ENCODE data around the gene CCDC57. TPM values are rescaled to one million over a fixed set of nuclear protein-coding genes. Genes with fewer than 3 reads are reported as not detected.

CCDC57 gene
- total and polyA plus RNA-seq, 5 donors from 2014 or later, result 27.7 to 76.6 (median 38.1) TPM

DNA sequence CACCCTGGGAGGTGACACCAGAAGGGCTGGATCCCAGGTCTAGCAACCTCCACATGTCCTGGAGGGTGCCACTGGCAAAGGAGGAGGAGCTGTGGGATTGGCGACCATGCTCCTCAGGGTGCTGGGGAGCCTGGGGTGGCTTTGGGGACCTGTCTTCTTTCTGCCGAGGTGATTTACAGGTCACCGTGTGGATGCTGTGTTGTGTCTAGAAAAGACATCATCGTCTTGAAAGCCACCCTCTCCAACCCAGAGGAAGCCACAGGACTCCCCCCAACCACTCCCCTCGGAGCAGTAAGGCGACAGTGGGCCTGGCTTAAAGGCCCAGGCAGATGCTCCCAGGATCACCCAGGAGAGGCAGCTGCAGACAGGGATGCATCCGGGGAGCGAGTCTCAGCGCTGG is 84.9 kb downstream of the CCDC57 start:
- H3K27ac ChIP-seq (ENCODE audit: insufficient read depth, low read length, poor library complexity, severe bottlenecking), result peak overlapping the region; percentile 94

DNA sequence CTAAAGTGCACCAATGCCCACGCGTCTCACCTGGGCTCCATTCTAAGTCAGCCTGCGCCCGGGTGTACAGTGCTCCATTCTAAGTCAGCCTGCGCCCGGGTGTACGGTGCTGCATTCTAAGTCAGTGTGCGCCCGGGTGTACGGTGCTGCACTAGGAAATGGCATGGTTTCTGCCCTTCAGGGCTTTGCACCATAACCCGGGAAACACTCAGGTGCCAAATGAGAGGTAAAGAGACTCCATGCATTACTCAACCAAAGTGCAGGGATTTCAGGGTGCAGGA is 85.4 kb downstream of the CCDC57 start:
- Histone ChIP-seq H3K27ac (ENCODE audit: insufficient read depth, low read length, poor library complexity, severe bottlenecking) (peak overlapping the region; percentile 94), H3K27me3 (ENCODE audit: control insufficient read depth, insufficient read depth, low read length) (no peaks in the 10 kb centered on the region), H3K4me3 (ENCODE audit: low read depth, low read length) (no peak overlapping the region), H3K9me3 (ENCODE audit: control insufficient read depth in 2 of 2, low read length in 2 of 2) (no peaks in the 10 kb centered on the region), H3K36me3 (ENCODE audit: control insufficient read depth, insufficient read depth, low read length) (no peaks in the 10 kb centered on the region), H3K4me1 (ENCODE audit: control insufficient read depth, insufficient read depth, low read length, poor library complexity, severe bottlenecking) (peaks cover 36% of the 10 kb centered on the region)
- Mint-ChIP-seq H3K4me3 (peak overlapping the region in 3 of 4 donors; percentile 59 to 83 (median 82)), H3K4me1 (peaks cover 0 to 62% (median 25%) of the 10 kb centered on the region in 4 donors), H3K27me3 (no peaks in the 10 kb centered on the region), H3K9me3 (peaks cover 0 to 2% (median 0%) of the 10 kb centered on the region in 7 donors), H3K36me3 (peaks cover 15% of the 10 kb centered on the region), H3K27ac (peak overlapping the region; percentile 96 to 99 (median 99))
- DNase-seq (no peak), ATAC-seq (ENCODE audit: low read depth in 2 of 2) (peak in 1 of 2 donors; percentile 14)

More for the DNA sequence above, 84.9 kb downstream of the CCDC57 start:
- Mint-ChIP-seq H3K4me3 (peak overlapping the region in 2 of 4 donors; percentile 82 to 83), H3K27ac (peak overlapping the region; percentile 96 to 99 (median 99)), H3K36me3 (peaks cover 13% of the 10 kb centered on the region), H3K9me3 (peaks cover 0 to 2% (median 0%) of the 10 kb centered on the region in 7 donors), H3K27me3 (no peaks in the 10 kb centered on the region), H3K4me1 (peaks cover 0 to 60% (median 25%) of the 10 kb centered on the region in 4 donors)
- H3K27me3 ChIP-seq (ENCODE audit: control insufficient read depth, insufficient read depth, low read length), result no peaks in the 10 kb centered on the region
- peak in 1 of 3 donors; percentile 36 for DNase-seq
- ATAC-seq (ENCODE audit: low read depth in 2 of 2), result no peak
- H3K4me1 ChIP-seq (ENCODE audit: control insufficient read depth, insufficient read depth, low read length, poor library complexity, severe bottlenecking), result peaks cover 36% of the 10 kb centered on the region
- H3K4me3 ChIP-seq (ENCODE audit: low read depth, low read length), result no peak overlapping the region
- H3K9me3 ChIP-seq (ENCODE audit: control insufficient read depth in 2 of 2, low read length in 2 of 2), result no peaks in the 10 kb centered on the region
- no peaks in the 10 kb centered on the region for H3K36me3 ChIP-seq (ENCODE audit: control insufficient read depth, insufficient read depth, low read length)

DNA sequence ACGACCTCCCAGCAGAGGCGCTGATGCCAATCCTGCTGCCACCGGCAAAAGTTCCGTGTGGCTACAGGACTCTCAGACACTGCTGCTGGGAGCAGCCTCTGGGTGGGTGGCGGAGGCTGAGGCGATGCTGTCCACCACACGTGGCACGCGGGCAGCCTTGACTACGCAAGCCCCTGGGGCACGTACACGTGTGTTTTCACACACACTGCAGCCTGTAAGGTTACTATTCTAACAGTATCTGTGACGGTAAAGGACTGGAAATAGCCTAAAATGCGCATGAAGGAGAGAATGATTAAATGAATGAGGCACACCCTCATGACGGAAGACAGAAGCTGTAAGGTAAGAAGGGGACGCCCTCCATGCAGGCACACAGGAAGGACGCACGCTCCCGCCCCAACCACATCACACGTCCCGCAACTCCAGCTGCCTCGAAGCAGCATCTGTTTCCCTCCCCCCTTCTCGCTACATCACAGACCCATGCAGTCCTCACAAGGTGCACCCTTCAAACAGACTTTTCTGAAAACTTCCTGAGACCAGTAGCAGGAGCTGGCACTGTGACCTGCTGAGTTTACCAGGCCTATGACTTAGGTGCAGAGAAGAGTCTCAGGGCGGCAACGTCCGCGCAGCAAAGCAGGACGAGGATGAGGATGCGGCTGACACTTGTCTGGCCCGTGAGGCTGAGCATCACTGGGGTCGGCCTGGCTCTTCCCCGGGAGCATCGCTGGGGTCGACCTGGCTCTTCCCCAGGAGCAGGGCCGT is 85.9 kb downstream of the CCDC57 start:
- H3K27ac Mint-ChIP-seq, result peak overlapping the region; percentile 96 to 99 (median 99)
- H3K4me3 Mint-ChIP-seq, result peak overlapping the region; percentile 59 to 83 (median 80)
- H3K36me3 Mint-ChIP-seq, result peaks cover 15% of the 10 kb centered on the region
- ATAC-seq (ENCODE audit: low read depth in 2 of 2) (peak; percentile 95 to 97), DNase-seq (peak; percentile 83 to 97 (median 97))
- H3K36me3 ChIP-seq (ENCODE audit: control insufficient read depth, insufficient read depth, low read length), result no peaks in the 10 kb centered on the region
- peaks cover 0 to 65% (median 23%) of the 10 kb centered on the region in 4 donors for H3K4me1 Mint-ChIP-seq
- H3K9me3 Mint-ChIP-seq, result peaks cover 0 to 2% (median 0%) of the 10 kb centered on the region in 7 donors
- H3K4me3 ChIP-seq (ENCODE audit: low read depth, low read length), result peak overlapping the region; percentile 59
- H3K27ac ChIP-seq (ENCODE audit: insufficient read depth, low read length, poor library complexity, severe bottlenecking), result peak overlapping the region; percentile 94
- no peaks in the 10 kb centered on the region for H3K27me3 ChIP-seq (ENCODE audit: control insufficient read depth, insufficient read depth, low read length)
- no peaks in the 10 kb centered on the region for H3K9me3 ChIP-seq (ENCODE audit: control insufficient read depth in 2 of 2, low read length in 2 of 2)
- no peaks in the 10 kb centered on the region for H3K27me3 Mint-ChIP-seq
- peaks cover 36% of the 10 kb centered on the region for H3K4me1 ChIP-seq (ENCODE audit: control insufficient read depth, insufficient read depth, low read length, poor library complexity, severe bottlenecking)

DNA sequence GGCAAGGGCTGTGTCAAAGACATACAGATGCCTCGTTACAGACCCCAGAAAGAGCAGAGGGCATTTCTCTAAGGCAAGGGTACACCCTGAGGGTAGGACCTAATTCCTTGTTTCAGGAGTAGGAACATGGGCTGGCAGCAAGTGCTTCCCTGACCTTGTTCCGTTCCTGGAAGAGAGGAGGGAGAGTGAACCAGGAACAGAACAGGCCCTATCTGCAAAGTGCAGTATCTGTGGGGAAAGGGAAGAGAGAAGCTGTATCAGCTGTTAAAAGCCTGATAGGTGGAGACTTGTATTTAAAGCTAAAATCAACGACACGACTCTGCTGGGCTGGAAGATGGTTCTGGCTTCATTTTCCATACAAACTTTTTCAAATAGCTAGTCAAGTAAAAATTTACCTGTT is 88.5 kb downstream of the CCDC57 start:
- Histone ChIP-seq H3K4me1 (ENCODE audit: control insufficient read depth, insufficient read depth, low read length, poor library complexity, severe bottlenecking) (peaks cover 32% of the 10 kb centered on the region), H3K27ac (ENCODE audit: insufficient read depth, low read length, poor library complexity, severe bottlenecking) (no peak overlapping the region), H3K27me3 (ENCODE audit: control insufficient read depth, insufficient read depth, low read length) (no peaks in the 10 kb centered on the region), H3K9me3 (ENCODE audit: control insufficient read depth in 2 of 2, low read length in 2 of 2) (no peaks in the 10 kb centered on the region), H3K4me3 (ENCODE audit: low read depth, low read length) (no peak overlapping the region), H3K36me3 (ENCODE audit: control insufficient read depth, insufficient read depth, low read length) (no peaks in the 10 kb centered on the region)
- Mint-ChIP-seq H3K4me1 (peaks cover 0 to 71% (median 23%) of the 10 kb centered on the region in 4 donors), H3K9me3 (peaks cover 0 to 2% (median 0%) of the 10 kb centered on the region in 7 donors), H3K36me3 (peaks cover 15% of the 10 kb centered on the region), H3K4me3 (peak overlapping the region in 1 of 4 donors; percentile 72), H3K27me3 (no peaks in the 10 kb centered on the region), H3K27ac (peak overlapping the region; percentile 26 to 99 (median 92))
- ATAC-seq (ENCODE audit: low read depth in 2 of 2) (no peak), DNase-seq (no peak)

DNA sequence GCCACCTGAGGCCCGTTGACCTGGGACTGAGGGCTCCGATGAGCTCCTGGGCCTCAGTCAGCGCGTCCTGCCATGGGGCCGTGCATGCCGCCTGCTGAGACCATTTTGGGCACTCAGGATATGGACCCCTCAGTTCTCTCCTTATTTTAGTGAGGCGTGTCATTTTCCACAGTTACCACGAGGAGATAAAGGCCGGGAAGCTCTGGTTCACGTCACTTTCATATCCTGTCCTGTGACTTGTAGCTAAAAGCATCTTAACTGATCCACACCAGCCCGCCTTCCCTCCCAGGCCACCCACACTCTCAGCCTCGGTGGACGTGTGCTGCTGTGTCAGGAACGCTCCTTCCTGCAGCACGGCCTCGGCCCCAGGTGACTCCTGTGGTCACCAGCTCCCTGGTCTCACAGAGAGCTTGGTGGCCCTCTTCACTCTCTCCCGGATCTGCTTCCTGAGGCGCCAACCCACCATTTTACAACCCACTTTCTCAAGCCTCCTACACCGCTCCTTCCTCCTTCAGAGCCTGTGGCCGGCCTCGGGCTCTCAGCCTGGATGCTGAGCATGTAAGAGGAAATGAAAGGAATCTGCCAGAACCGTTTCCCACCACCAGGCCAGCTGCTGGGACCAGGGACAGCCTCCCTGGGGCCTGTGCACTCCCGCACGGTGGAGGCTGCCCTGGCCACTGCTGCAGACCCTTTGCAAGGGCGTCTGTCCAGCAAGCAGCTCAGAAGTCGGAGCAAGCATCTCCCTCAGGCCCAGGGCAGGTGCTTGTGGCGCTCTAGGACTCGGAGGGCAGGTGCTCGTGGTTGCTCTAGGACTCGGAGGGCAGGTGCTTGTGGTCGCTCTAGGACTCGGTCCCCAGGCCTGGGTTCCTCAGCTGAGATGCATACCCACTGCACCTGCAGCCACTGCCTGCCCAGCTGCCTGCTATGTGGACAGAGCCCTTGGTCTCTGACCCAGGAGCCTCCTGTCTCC is 90.7 kb downstream of the CCDC57 start:
- Mint-ChIP-seq H3K4me1 (peaks cover 0 to 51% (median 14%) of the 10 kb centered on the region in 4 donors), H3K4me3 (no peak overlapping the region)

DNA sequence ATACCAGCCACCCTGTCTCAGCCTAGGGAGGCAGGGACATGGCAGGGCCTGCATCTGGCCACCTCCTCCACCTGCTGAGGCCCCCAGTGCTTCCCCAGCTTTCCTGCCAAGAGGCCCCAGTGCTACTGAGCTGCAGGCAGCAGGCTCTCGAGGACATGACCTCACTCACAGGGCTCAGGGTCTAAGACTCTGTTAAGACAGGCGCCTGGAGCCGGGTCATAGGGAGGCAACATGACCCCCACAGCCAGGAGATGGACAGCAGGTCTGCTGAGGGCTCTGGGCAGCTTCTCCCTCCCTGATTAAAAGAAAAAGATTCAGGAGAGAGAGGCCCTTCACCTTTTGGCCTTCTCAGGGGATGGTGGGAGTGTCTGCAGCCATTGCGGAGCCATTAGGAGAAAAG is 91.4 kb downstream of the CCDC57 start:
- ATAC-seq (ENCODE audit: low read depth in 2 of 2) (no peak), DNase-seq (no peak)
- Histone ChIP-seq H3K27ac (ENCODE audit: insufficient read depth, low read length, poor library complexity, severe bottlenecking) (no peak overlapping the region), H3K4me3 (ENCODE audit: low read depth, low read length) (no peak overlapping the region), H3K27me3 (ENCODE audit: control insufficient read depth, insufficient read depth, low read length) (no peaks in the 10 kb centered on the region), H3K36me3 (ENCODE audit: control insufficient read depth, insufficient read depth, low read length) (no peaks in the 10 kb centered on the region), H3K9me3 (ENCODE audit: control insufficient read depth in 2 of 2, low read length in 2 of 2) (no peaks in the 10 kb centered on the region), H3K4me1 (ENCODE audit: control insufficient read depth, insufficient read depth, low read length, poor library complexity, severe bottlenecking) (peaks cover 8% of the 10 kb centered on the region)
- Mint-ChIP-seq H3K27me3 (no peaks in the 10 kb centered on the region), H3K9me3 (no peaks in the 10 kb centered on the region), H3K36me3 (peaks cover 21% of the 10 kb centered on the region), H3K27ac (no peak overlapping the region), H3K4me1 (peaks cover 0 to 44% (median 7%) of the 10 kb centered on the region in 4 donors), H3K4me3 (no peak overlapping the region)

More for the DNA sequence above, 90.7 kb downstream of the CCDC57 start:
- H3K27me3 Mint-ChIP-seq, result no peaks in the 10 kb centered on the region
- no peak overlapping the region for H3K4me3 ChIP-seq (ENCODE audit: low read depth, low read length)
- H3K9me3 ChIP-seq (ENCODE audit: control insufficient read depth in 2 of 2, low read length in 2 of 2), result no peaks in the 10 kb centered on the region
- H3K9me3 Mint-ChIP-seq, result peaks cover 0 to 2% (median 0%) of the 10 kb centered on the region in 7 donors
- DNase-seq (no peak), ATAC-seq (ENCODE audit: low read depth in 2 of 2) (no peak)
- no peaks in the 10 kb centered on the region for H3K27me3 ChIP-seq (ENCODE audit: control insufficient read depth, insufficient read depth, low read length)
- H3K4me1 ChIP-seq (ENCODE audit: control insufficient read depth, insufficient read depth, low read length, poor library complexity, severe bottlenecking), result peaks cover 13% of the 10 kb centered on the region
- H3K27ac ChIP-seq (ENCODE audit: insufficient read depth, low read length, poor library complexity, severe bottlenecking), result no peak overlapping the region
- H3K36me3 ChIP-seq (ENCODE audit: control insufficient read depth, insufficient read depth, low read length), result no peaks in the 10 kb centered on the region
- H3K36me3 Mint-ChIP-seq, result peaks cover 21% of the 10 kb centered on the region
- peak overlapping the region in 2 of 3 donors; percentile 75 to 99 for H3K27ac Mint-ChIP-seq

DNA sequence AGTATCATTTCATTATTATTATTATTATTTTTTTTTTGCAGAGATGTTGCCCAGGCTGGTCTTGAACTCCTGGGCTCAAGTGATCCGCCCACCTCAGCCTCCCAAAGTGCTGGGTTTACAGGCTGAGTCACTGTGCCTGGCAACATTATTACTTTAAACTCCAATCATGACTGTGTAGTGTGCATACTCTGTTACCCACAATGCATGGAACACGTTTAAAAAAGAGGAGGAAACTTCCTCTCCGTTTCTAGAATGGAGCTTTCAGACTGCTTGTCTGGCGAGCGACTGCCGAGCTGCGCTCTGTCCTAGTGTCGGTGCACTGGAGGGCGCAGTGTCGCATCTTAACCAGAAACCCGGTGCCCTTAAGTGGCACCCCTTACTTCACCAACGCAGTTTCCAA is 92.5 kb downstream of the CCDC57 start:
- H3K27ac ChIP-seq (ENCODE audit: insufficient read depth, low read length, poor library complexity, severe bottlenecking), result no peak overlapping the region
- Mint-ChIP-seq H3K27ac (peak overlapping the region in 2 of 3 donors; percentile 68 to 89), H3K4me1 (peaks cover 0 to 34% (median 5%) of the 10 kb centered on the region in 4 donors), H3K9me3 (no peaks in the 10 kb centered on the region), H3K4me3 (peak overlapping the region in 1 of 4 donors; percentile 43), H3K27me3 (no peaks in the 10 kb centered on the region), H3K36me3 (peaks cover 21% of the 10 kb centered on the region)
- no peaks in the 10 kb centered on the region for H3K27me3 ChIP-seq (ENCODE audit: control insufficient read depth, insufficient read depth, low read length)
- H3K9me3 ChIP-seq (ENCODE audit: control insufficient read depth in 2 of 2, low read length in 2 of 2), result no peaks in the 10 kb centered on the region
- no peak overlapping the region for H3K4me3 ChIP-seq (ENCODE audit: low read depth, low read length)
- DNase-seq, result peak in 1 of 3 donors; percentile 39
- no peaks in the 10 kb centered on the region for H3K4me1 ChIP-seq (ENCODE audit: control insufficient read depth, insufficient read depth, low read length, poor library complexity, severe bottlenecking)
- H3K36me3 ChIP-seq (ENCODE audit: control insufficient read depth, insufficient read depth, low read length), result no peaks in the 10 kb centered on the region
- peak; percentile 52 to 60 for ATAC-seq (ENCODE audit: low read depth in 2 of 2)
